Right ventricle myocardium superior (tissue), 1 donor: Measurements from ENCODE around the gene VPS8. TPM values are rescaled to one million over a fixed set of nuclear protein-coding genes. Genes with fewer than 3 reads are reported as not detected.

ENCODE experiments used
- ATAC-seq: fragments of 200-7000 bp; cut with Tn5 transposase; one replicate; pipeline ENCODE4 v1.9.1; 2020; ENCODE audit warnings: mild to moderate bottlenecking; ENCODE audit not compliant: poor library complexity
- DNase-seq: peaks from one replicate; pipeline ENCODE4 v3.0.0-alpha.2; 2020
- intact Hi-C: fragments of 100-400 bp; cut with DNase I; formaldehyde crosslinking; loops from one replicate; pipeline ENCODE4 v1.11.2; 2022
- total RNA-seq: library from RNA; stranded (reverse); fragmentation: NEBNext Ultra II Directional; extraction: Animal tissue kit (Norgen Biotek cat#: 25700); gene quantifications from one replicate; pipeline ENCODE4 v1.2.1, GENCODE V29; 2021
- donor health status: DM: no; HTN: yes; CAD: no; lungs with severe emphysema.

The VPS8 gene
- total RNA-seq, 1 donor from 2014 or later, result 51.5 TPM

- no peak for DNase-seq
- ATAC-seq, result no peak
- intact Hi-C loops, result no loop called here
Observed at GRCh38 chr3:185093116-185093515, 281.1 kb downstream of the VPS8 start.

GRCh38 chr3:185094697-185095096 is 282.7 kb downstream of the VPS8 start:
- DNase-seq, result no peak
- intact Hi-C loops, result no loop called here
- ATAC-seq, result no peak

Other genes with a start within 250 kb of the VPS8 start
- gene MAGEF1, start 100.1 kb upstream of the VPS8 start, total RNA-seq, result 28.5 TPM